Ascending aorta (tissue), 2 donors: Measurements from ENCODE around the gene MAU2. TPM values are rescaled to one million over a fixed set of nuclear protein-coding genes. Genes with fewer than 3 reads are reported as not detected.

Experiments used
- DNase-seq, 2 donors: peaks; one replicate each; pipeline ENCODE4 v3.0.0-alpha.2; 2019; ENCODE audit warnings: low spot score in 2 of 2
- H3K27ac ChIP-seq, 2 donors: fragments of 200-600 bp; sonication (generic); one replicate each; pipeline ENCODE4 v1.5.1; 2016 to 2017; ENCODE audit warnings: mild to moderate bottlenecking in 1 of 2
- H3K27me3 ChIP-seq: fragments of 200-600 bp; sonication (generic); one replicate; pipeline ENCODE4 v1.5.1; 2017
- H3K36me3 ChIP-seq, 2 donors: fragments of 200-600 bp; sonication (generic); one replicate each; pipeline ENCODE4 v1.5.1; 2016
- H3K4me1 ChIP-seq, 2 donors: fragments of 200-600 bp; sonication (generic); one replicate each; pipeline ENCODE4 v1.5.1; 2016 to 2017; ENCODE audit warnings: mild to moderate bottlenecking in 1 of 2
- H3K4me3 ChIP-seq, 2 donors: fragments of 200-600 bp; sonication (generic); one replicate each; pipeline ENCODE4 v1.5.1; 2016 to 2017; ENCODE audit warnings: mild to moderate bottlenecking in 1 of 2
- H3K9me3 ChIP-seq, 2 donors: fragments of 200-600 bp; sonication (generic); one replicate each; pipeline ENCODE4 v1.5.1; 2016
- intact Hi-C: fragments of 100-400 bp; cut with DNase I; formaldehyde crosslinking; loops from one replicate; pipeline ENCODE4 v1.15.1; 2023
- total RNA-seq: library from RNA; depleted of rRNA; stranded (reverse); fragments of >200 nt; gene quantifications from one replicate; pipeline ENCODE4 v1.1.0, GENCODE V29; 2016
- TF ChIP-seq, protein P1 (sequence below), 3 experiments: fragments of 200-600 bp in 2 of 3; fragments of 450-650 bp in 1 of 3; sonication (generic) in 2 of 3; IDR thresholded peaks; one replicate each; pipeline ENCODE4 v1.5.1; 2016 to 2019; ENCODE audit warnings: antibody characterized with exemption in 3 of 3, mild to moderate bottlenecking in 1 of 3, moderate library complexity in 1 of 3

The MAU2 gene
- total RNA-seq, 1 donor from 2014 or later, result 41.2 TPM

DNA sequence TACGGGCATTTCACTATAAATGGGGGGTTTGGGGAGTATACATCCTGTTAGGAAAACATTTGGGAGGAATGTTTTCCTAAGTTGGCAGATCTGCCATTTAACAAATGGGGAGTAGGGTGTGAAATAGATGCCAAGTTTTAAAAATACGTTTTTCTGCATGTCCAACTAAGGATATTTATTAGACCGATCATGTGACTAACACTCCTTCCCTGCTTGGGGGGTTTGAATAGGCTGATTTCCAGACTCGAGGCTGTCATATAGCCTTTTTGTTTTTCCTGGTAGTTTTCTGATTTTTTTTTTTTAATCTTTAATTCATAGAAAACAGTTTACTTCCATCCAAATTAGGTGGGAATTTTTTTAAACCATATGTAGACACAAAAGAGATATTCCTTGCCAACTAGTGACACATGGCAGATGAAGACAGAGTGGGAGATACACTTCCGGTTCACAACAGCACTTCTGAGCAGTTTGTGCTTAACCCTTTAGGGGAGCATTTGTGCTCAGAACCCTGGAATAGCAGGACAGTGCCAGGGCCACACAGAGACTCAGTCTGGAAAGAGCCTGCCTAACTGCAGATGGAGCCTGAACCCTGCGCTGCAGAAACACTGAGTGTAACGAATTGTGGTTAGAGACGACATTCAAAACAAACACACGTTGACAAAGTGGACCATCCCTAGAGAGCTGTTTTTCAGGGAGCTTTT, 79.3 kb downstream of the MAU2 start:
- Histone ChIP-seq H3K27ac (peak overlapping the region; percentile 59 to 60), H3K4me3 (peak overlapping the region in 1 of 2 donors; percentile 23), H3K9me3 (no peaks in the 10 kb centered on the region), H3K27me3 (no peaks in the 10 kb centered on the region), H3K4me1 (peaks cover 0 to 22% of the 10 kb centered on the region in 2 donors), H3K36me3 (no peaks in the 10 kb centered on the region)
- TF ChIP-seq, protein P1, sequence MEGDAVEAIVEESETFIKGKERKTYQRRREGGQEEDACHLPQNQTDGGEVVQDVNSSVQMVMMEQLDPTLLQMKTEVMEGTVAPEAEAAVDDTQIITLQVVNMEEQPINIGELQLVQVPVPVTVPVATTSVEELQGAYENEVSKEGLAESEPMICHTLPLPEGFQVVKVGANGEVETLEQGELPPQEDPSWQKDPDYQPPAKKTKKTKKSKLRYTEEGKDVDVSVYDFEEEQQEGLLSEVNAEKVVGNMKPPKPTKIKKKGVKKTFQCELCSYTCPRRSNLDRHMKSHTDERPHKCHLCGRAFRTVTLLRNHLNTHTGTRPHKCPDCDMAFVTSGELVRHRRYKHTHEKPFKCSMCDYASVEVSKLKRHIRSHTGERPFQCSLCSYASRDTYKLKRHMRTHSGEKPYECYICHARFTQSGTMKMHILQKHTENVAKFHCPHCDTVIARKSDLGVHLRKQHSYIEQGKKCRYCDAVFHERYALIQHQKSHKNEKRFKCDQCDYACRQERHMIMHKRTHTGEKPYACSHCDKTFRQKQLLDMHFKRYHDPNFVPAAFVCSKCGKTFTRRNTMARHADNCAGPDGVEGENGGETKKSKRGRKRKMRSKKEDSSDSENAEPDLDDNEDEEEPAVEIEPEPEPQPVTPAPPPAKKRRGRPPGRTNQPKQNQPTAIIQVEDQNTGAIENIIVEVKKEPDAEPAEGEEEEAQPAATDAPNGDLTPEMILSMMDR (IDR thresholded peaks at IDR 0.05), result peak in 1 of 3 experiments; percentile 6
- DNase-seq, result no peak
- intact Hi-C loops, result loop anchor here (10.0 kb wide), 1 partner anchor 265 kb away; the partner anchor contains the start of genes ATP13A1 and ZNF101

DNA sequence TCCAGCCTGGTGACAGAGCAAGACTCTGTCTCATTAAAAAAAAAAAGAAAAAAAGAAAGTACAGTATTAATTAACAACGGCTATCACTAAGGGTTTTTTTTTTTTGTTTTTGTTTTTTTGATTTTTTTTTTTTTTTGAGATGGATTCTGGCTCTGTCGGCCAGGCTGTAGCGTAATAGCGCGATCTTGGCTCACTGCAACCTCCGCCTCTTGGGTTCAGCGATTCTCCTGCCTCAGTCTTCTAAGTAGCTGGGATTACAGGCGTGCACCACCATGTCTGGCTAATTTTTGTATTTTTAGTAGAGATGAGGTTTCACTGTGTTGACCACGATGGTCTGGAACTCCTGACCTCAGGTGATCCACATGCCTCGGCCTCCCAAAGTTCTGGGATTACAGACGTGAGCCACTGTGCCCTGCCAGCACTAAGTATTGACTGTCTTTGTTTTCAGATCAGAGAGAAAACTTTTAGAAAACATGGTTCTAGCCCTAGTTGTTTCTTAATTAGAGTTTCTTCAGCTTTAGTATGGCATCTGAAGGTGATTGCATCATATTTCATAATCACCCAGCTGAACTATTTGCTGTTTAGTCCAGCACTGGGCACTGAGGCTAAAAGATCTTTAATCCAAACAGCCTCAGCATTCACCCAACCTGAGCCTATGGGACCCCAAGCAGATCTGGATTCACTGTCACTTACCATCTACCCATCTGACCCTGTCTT, 82.2 kb downstream of the MAU2 start:
- intact Hi-C loops, result loop anchor here (10.0 kb wide), 1 partner anchor 262 kb away; the partner anchor contains the start of genes ATP13A1 and ZNF101
- Histone ChIP-seq H3K4me1 (peaks cover 3 to 21% of the 10 kb centered on the region in 2 donors), H3K4me3 (no peak overlapping the region), H3K9me3 (no peaks in the 10 kb centered on the region), H3K36me3 (no peaks in the 10 kb centered on the region), H3K27me3 (no peaks in the 10 kb centered on the region), H3K27ac (peak overlapping the region; percentile 57 to 74)
- TF ChIP-seq, protein P1 (IDR thresholded peaks at IDR 0.05), result no peak
- DNase-seq, result no peak

DNA sequence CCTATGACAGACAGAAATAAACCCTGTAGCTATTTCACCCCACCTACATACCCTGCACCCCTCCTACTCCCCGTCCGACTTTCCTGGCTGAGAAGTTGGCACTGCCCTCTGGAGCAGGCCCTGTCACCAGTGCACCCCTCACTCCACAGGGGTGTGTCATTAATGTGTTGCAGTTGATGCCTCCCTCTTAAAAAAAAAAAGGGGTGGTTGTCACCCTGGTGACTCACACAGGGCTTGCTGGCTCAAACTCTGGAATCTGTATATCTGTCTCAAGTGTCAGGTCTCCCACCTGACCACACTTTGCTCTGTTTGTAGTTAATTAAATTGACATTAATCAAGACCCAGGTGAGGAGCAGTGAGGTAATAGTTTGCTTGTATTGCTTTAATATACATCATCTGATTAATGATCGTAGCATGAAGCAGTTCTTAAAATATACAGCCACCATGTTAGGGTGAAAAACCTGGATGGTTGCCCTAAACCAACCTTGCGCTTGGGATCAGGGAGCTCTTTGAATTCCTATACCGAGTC, 82.8 kb downstream of the MAU2 start:
- H3K9me3 ChIP-seq, result no peaks in the 10 kb centered on the region
- no peak overlapping the region for H3K4me3 ChIP-seq
- H3K4me1 ChIP-seq, result peaks cover 3 to 21% of the 10 kb centered on the region in 2 donors
- TF ChIP-seq, protein P1 (IDR thresholded peaks at IDR 0.05), result no peak
- intact Hi-C loops, result loop anchor here (10.0 kb wide), 1 partner anchor 261 kb away; the partner anchor contains the start of genes ATP13A1 and ZNF101
- peak in 1 of 2 donors; percentile 71 for DNase-seq
- H3K27me3 ChIP-seq, result no peaks in the 10 kb centered on the region
- H3K36me3 ChIP-seq, result no peaks in the 10 kb centered on the region
- peak overlapping the region; percentile 57 to 74 for H3K27ac ChIP-seq

DNA sequence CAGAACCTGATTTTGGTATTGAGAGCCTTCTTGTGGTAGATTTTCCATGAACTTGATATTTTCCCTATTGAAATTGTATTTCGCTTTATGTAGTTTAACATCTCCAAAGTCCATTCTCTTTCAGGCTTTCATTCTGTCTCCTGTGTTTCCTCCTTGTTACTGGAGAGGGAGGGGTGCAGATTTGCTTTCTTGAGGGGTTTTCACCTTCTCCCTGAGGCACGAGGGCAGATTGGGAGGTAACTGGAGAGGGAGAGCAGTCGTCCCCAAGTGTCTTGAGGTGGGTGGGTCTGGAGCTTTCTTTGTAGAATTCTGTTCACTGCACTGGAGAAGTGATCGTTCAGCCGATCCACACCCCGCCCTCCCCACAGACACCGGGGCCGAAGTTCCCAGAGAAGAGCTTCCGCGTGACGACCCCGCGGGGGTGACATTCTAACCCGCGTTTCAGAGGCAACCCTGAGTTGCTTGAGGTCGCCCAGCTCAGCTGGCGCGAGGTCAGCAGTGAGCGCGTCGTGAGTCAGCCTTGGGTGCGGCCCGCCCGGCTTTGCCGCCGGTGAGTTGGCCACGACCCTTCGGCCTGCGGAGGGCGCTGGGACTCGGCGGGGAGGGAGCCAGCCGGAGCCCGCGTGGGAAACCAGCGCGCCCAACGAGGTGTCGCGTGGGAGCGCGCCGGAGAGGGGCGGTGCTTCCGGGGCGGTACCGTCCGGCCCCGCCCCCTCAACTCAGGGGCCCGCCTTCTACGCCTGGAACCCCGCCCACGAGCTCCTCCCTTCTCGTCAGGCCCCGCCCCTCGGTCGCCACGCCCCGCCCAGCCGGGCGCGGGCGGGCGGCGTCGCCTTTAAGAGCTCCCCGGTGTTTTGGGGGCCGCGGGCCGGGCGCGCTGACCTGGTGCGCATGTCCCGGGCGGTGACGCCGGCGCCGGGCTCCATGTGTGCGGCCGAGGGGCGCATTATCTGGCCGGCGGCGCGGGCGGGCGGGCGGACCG, 84.5 kb downstream of the MAU2 start, which contains the start of gene GATAD2A:
GATAD2A (plus strand) TSS at position 797 of the 982 bp plus-strand sequence. CDS start 59,671 bp downstream, outside the sequence.
- TF ChIP-seq, protein P1 (IDR thresholded peaks at IDR 0.05), result peak; percentile 20 to 44 (median 44)
- peak; percentile 77 to 96 for DNase-seq
- H3K9me3 ChIP-seq, result no peaks in the 10 kb centered on the region
- peak within 1 kb of the TSS; percentile 91 to 99 for H3K4me3 ChIP-seq
- H3K27me3 ChIP-seq, result no peaks in the 10 kb centered on the region
- no peaks in the 10 kb centered on the region for H3K36me3 ChIP-seq
- intact Hi-C loops, result loop anchor here (1.0 to 10.0 kb wide), 5 partner anchors 20 to 260 kb away; partner anchors contain the start of genes ATP13A1, BORCS8, RFXANK and ZNF101
- peaks cover 3 to 24% of the 10 kb centered on the region in 2 donors for H3K4me1 ChIP-seq
- peak within 1 kb of the TSS; percentile 89 to 91 for H3K27ac ChIP-seq
